Left hindlimb (tissue), 1 donor: ENCODE data around the gene MANSC4.

Experiments used
- DNase-seq: peaks from one replicate; pipeline ENCODE4 v3.0.0-alpha.2; 2018

The MANSC4 gene

DNA sequence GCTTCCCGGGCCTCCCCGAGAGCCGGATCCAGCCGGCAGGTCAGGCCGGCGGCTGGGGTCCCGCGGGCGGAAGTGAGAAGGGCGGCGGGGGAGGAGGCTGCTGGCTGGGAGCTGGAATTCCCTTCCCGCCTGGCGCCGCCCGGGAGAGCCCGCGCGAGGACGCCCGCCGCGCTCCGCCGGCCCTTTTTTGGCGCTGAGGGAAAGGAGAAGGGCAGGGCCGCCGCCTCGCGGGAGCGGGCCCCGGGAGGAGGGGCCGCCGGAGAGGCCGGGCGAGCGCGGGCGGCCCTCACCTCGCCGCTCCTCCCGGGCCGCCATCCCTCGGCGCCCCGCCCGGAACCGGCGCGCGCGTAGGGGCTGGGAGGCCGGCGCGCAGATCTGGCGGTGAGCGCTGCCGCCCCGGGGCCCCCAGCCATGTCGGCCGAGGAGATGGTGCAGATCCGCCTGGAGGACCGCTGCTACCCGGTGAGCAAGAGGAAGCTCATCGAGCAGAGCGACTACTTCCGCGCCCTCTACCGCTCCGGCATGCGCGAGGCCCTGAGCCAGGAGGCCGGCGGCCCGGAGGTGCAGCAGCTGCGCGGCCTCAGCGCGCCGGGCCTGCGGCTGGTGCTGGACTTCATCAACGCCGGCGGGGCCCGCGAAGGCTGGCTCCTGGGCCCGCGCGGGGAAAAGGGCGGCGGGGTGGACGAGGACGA, at the start of gene MANSC4, which contains the start of gene KLHL42:
Gene MANSC4, minus strand, starts transcription at position 317 of the 692 bp plus-strand sequence. CDS start 8,960 bp downstream, outside the sequence.
Gene KLHL42, plus strand, starts transcription at position 314 of the 692 bp plus-strand sequence. Its CDS starts 98 bp downstream, at position 412.
- peak; percentile 81 for DNase-seq

DNA sequence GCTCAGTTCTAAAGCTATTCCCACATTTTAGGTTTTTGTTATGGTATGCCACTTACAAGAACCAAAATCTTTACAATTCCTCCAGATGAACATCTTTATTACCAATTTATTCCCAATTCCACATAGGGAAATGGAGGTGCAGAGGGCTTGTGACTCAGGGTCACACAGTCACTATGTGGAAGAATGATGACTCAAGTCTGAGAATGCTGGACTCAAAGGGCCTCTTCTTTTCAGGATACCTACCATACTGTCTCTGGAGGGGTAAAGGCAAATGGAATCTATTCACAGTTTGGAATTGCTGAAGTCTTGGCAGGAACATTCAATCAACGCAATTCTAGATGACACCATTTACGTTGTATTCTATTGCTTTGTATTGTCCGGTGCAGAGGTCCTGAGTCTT, 48.2 kb upstream of the MANSC4 start:
- no peak for DNase-seq

DNA sequence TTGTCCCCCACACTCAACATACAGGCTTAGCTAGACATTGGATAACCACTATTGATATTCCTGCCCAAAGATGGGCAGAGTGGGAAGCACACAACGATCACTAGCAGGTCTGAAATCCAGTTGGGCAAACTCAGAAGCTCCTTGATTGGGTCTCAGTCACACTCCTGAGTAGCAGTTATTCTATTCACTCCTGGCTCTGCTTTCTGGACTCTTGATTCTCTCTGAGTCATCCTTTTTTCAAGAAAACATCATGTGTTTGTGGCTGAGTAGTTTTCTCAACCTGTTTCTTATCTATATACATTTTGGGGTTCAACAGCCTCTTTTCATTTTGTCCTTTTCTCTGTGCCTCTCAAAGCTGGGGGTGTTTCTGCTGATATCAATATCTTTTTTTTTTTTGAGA, 46.0 kb upstream of the MANSC4 start:
- no peak for DNase-seq

DNA sequence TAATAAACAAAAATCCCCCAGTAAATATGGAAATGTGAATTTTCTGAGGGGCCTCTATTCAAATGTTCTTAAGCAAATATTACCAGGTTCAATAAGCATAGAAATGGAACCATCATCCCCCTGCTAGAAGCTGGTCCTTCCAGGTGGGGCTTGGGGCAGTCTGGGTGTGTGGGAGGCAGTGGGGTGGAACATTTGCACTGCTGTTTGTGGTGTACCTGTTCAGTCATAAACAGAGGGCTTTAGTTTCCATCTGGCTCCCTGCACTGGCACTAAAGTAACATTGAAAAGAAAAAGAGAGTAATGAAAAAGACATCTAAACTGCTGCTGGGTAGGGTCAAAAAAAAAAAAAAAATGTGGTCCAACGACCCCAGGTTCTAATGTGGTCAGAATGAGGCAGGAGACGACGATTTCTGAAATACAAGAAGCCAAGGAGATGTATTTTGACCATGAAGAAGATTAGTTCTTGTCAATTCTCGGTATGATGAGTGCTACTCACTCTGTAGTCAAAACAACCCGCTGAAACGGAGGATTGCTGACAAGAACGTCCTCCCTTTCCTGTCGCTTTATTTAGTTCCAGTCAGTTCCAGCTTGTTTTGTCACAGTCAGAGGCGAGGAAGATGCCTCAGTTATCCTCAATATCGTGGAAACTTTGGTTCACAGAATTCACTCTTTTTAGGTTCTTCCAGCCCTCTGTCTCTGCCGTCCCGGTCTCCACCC, 44.2 kb upstream of the MANSC4 start:
- DNase-seq, result no peak

DNA sequence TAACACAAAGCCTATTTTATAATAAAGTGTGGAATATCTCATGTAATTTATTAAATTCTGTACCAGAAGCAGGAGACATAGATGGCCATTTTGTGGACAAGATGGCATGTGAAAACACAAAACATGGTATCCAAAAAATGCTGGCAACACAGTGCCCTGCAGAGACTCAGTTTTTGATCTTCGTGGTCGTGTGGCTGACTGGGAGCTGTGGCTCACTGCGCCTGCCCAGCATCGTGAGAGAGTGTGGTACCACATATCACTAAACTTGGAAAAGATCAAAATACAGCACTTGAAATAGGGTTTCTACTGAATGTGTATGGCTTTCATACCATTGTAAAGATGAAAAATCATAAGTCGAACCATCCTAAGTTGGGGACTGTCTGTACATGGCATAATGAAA, 43.0 kb upstream of the MANSC4 start:
- no peak for DNase-seq

DNA sequence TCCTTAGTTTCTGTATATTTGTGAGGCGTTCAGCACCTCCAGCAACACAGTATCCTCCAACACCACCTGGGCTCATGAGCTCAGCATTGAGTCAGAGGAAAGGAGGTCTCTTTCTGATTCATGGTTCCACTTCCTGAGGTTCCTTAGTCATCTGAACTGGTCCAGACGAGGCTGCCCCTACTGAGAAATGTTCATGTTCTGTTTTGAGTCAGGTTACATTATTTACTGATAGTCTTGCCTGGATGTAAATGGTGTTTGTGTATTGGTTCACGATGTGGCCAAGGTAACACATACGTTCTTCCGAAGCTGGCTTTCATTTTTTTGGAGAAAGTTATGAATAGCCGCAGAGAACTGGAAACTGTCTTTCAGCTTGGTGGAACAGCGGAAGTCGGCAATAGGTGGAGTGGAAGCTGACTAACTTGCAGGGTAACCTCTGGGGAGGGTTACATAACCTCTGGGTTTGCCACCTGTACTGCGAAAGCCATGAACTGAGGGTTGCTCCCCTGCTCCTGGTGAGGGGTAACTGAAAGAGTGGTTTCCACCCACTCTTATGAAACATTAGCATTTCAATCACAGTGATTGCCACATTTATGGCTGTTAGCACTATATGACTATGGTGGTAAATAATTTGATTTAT, 42.2 kb upstream of the MANSC4 start:
- DNase-seq, result no peak

DNA sequence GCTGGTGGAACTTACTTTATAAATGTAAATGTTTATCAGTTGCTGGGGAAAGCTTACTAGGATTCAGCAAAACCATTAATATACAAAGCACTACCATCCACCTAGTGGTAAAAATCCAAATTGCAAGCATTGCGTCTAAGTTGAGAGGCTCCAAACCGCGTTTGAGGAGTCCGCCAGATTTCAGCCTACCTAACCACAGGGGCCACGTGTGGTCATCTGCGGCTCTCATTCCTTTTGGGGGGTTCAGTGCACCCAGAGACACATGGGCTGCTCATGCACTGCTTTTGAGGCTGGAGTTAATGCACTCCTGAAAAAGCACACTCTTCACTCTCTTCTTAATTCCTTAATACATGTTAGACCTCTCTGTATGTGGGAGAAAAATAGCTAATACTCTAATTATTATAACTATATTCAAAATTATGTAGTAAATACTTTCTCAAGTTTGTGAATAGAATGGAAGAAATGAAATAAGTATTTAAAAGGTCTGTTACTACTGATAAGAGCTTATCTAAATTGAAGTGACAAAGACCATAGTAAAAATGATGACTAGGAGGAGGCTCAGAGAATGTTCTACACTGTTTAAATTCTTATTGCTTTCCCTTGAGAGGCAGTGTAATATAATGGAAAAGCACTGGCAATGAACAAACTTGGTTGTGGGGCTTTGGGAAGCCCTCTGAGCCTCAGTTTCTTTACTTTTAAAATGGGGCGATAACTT, 41.4 kb upstream of the MANSC4 start:
- peak; percentile 34 for DNase-seq

DNA sequence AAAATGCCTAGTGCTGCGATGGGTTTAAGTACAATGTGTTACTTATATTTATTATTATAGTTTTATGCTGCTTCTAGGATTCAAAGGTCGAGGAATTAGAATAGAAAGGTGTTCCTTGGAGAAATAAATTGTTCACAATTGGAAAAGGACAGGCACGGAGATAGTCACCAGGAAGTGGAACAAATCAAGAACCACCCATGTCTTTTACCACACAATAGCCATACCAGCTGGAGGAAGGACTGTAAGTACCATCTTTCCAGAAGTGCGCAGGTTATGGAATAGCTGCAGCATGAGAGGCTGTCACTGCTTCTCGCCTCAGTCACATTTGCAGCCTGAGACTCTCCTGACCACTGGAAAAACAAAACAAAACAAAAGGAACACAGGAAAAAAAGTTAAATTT, 40.5 kb upstream of the MANSC4 start:
- DNase-seq, result no peak

DNA sequence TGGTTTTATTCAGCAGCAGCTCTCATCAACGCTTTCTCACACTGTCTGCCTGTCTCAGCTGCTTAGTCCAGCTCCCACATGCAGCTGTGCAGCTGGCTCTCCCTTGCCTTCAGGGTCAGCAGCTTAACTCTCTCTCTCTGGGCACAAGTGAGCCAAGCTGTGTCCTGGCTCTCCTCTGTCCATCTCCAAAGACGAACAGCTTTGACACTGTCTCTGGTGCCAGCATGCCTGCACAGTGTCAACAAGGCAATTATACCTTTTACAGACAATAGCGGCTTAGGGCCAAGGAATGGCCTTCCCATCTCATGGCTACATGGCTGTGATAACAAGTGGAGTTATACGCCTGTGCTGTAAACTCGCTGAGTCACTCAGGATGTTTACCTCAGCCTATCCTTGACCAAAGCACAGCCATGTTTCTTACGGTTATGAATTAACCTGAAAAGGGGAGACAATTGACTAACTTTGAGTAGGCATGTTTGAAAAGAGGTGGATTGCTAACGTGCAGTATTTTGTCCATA, 38.4 kb upstream of the MANSC4 start:
- DNase-seq, result no peak

DNA sequence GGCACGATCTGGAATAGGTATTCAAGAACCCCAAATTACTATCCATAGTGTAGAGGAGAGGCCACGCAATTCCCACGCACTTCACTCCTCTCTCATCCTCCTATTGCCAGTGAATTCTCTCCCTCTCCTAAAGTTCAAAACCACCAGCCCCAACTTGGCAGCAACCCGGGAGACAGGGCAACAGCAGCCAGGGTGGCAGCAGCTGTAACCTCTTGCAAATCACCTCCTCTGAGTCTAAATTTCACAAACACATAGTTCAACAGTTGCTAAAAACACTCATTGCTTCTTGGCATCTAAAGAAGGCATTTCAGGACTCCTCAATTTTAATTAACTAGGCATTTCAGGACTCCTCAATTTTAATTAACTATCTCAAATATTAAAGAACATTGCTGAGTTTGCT, 37.7 kb upstream of the MANSC4 start:
- DNase-seq, result no peak

DNA sequence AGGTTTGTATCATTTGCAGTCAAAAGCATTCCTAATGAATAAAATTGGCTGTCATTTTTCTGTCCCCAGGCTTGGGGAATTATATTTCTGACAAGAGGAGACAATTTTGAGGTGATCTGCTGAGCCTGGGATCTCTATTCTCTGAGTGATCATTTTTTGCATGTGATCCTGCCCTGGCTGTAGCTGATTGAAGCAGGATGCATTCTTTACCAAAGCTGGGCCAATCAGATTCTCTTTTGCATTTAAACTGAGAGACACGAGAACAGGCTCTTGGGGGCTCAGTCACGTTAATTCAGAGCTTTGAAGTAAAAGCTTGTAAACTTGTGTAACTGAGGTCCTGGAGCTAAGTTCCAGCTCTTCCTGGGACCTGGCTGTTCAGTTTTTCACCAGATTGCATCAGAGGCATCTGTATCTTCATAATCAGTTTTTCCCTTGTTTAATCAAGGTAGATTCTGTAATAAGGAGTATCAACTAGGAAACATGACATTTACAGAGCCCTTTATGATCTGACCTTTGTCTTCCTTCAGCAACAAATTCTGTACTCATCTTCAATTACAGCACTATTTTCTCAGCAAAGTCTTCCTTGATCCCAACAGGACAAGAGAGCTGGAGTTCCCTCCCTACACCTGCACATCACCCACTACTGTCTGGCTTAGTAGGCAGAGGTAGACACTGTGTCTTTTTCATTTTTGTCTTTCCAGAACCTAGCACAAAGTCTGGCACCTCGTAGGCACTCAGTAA, 35.0 kb upstream of the MANSC4 start:
- DNase-seq, result no peak

DNA sequence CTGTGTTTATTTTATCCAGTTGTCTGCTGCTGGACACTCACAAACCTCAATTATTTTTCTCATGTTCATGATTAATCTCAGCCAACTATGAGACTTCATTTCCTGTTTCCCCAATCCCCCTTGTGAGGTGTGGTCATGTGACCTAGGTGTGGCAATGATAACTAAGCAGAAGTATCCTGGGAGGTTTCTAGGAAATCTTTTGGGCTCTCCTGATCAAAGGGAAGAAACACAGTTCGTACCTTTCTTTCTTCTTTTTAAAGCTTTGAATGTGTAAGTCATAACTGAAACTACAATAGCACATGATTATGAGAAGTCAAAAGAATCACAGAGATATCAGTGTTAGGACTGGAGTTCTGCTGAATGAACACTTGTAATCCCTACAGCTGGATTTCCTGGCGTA, 34.4 kb upstream of the MANSC4 start:
- no peak for DNase-seq

DNA sequence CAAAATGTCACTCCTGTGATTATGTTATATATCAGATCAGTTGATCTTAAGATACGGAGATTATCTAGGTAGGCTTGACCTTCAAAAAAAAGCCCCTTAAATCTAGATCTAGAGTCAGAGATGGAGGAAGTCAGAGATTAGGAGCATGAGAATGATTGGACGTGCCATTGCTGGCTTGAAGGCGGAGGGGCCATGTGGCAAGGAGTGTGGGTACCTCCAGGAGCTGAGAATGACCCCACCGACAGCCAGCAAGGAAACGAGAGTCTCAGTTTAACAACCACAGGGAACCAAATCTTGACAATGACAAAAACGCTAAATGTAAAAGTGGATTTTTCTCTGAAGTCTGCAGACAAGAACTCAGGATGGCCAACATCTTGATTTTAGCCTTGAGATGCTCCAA, 32.5 kb upstream of the MANSC4 start:
- DNase-seq, result no peak

DNA sequence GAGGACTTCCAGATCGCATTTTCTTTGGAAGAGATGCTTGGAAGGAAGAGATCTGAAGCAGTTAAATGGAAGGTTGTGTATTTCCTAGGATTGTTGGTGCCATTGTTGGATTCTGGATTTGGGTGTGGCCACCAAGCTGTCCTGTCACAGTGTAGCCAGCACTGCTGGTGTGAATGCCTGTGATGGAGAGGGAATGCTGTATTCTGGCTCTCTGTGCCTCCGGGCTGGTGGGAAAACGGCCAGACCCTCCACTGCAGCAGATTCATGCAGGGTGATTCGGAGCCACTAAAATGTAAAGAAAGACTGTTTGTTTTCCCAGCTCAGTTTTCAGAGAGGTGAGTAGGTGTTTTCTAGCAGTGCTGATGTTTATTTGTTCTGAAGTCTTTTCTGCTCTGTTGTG, 30.7 kb upstream of the MANSC4 start:
- no peak for DNase-seq

DNA sequence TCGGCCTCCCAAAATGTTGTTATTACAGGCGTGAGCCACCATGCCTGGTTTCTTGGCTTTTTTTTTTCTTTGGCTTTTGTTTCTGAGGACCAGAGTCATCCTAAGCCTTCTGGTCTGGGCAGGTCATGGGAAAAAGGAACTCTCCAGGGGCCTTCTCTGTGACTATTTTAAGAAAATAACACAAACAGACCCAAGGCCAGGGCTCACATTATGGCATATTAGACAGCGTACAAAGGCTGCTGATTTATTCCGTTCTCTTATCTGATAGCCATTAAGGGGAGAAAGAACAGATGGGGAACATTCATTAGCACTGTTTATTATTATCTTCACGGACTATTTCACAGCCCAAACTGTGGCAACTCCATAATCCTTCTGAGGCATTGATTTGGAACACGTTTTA, 28.8 kb upstream of the MANSC4 start:
- DNase-seq, result no peak

DNA sequence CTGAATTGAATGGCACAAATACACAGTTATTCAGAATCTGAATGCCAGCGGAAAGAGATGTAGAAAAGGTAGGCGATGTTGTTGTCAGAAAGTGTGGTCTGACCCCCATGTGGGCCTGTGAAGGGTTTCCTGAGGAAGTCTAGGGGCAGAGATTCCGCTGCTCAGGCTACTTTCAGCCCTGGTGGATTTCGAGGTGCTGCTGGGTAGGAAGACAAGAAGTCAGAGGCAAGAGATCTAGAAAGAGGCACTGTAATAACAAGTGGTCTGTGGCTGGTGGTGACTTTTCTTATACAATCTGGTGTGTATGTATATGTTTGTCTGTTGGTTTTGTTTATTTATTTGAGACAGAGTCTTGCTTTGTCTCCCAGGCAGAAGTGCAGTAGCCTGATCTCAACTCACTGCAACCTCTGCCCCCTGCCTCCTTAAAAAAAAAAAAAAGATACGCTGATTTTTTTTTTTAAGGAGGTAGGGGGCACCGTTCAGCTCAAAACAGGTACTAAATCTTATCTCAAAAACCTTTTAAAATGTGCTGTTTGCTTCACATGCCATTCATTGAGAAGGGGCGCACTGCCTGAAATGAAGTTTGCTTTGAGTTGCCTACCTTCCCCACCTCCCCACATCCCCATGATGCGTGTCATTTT, 27.1 kb upstream of the MANSC4 start:
- DNase-seq, result no peak

DNA sequence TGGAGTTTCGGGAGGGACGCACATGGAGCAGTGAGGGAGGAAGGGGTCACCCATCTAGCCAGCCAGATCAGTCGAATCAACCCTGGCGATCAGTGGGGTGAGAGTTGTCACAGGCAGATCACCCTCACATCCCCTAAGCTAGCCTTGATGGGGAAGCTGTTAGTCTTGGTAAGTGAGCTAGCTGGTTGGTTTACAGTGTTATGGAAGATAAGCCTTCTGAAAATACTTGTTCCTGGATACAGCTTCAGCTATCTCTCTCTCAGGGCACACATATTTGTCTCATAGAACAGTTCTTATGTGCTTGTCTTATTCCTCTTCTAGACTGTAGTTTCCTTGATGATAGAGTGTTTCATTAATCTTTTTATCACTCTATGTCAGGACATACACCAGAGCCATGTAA, 26.2 kb upstream of the MANSC4 start:
- no peak for DNase-seq

DNA sequence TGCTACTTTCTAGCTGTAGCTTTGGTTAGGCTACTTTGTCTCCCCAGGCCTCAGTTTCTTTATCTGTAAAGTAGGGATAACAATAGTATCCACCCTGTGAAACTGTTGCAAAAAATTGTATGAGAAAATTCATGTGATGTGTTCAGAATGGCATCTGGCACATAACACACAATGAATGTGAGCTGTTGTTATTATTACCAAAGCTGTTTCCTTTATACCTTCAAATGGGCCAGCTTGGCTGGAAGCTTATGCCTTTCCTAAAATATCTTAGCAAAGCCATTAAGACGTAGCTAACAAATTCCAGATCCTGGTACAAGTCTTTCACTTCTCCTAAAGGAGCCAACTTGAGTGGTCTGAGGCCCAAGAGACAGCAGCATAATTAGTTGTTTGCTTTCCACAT, 25.2 kb upstream of the MANSC4 start:
- DNase-seq, result no peak

DNA sequence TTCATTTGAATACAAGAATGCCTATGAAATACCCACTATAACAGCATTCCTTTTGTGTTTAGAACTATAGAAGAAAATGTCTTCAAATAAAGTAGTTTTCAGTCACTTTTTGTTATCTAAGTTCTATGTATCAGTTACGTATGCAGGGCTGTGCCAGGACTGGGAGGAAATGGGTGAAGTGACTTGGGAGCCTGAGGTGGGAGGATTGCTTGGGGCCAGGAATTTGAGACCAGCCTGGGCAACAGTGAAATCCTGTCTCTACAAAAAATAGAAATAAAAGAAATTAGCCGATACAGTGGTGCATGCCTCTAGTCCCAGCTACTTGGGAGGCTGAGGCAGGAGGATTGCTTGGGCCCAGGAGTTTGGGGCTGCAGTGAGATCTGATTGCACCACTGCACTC, 22.9 kb upstream of the MANSC4 start:
- no peak for DNase-seq

DNA sequence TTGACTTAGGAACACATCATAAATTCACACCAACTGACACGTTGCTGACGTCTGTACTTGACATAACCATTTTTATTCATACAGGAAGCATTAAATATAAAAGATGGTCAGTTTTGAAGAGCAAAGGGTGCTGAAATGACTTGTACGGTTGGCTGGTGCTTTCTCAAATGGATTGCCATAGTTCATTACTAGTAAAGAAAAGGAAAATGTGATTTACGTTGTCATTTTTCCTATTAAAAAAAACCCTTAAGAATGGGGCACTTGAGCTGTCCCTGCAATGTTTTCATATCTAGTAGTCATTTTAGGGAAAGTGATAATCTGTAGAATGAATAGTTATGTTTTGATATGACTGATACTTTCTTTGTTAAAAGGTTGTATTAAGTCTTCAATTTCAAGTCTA, 22.5 kb upstream of the MANSC4 start:
- DNase-seq, result no peak

DNA sequence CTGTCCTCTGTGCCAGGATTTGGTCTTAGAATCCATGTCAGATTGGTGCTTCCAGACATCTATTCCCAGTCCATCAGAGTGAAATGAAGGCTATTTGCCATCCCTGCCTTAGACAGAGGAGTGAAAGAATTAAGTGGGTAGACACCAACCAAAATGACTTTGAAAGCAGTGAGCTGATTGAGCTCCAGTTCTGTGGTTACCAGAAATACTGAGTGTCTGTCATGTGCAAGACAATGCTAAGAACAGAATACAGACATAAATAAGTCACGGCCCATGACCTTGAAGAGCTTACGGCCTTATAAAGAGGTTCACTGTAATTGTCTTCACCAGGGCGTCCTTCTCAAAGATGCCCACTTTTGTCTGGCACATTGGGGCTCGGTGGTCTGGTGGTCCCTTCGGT, 21.6 kb upstream of the MANSC4 start:
- DNase-seq, result no peak

DNA sequence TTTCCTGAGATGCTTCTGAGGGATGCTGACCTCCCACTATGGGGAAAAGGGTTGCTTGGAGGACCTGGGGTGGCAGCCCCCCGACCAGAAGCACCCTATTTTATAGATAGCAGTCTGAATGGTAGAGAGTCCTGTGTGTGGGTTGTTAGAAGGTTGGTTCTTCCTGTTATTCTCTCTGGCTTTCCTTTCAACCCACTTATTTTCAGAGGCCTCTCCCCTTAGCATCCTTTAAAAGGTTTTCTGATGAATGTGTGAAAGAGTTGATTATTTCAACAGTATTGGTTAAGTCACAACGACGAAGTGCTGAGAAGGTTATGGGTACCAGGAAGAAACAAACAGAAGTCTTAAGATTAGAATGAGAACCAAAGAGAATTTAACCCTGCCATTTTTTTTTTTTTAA, 20.8 kb upstream of the MANSC4 start:
- DNase-seq, result no peak
